HL-60 (cell line): ENCODE results near the gene UNC5C.

ENCODE experiments used
- TF ChIP-seq, protein P1 (sequence below): IDR thresholded peaks from one replicate; pipeline ENCODE4 v1.5.1; 2011; ENCODE audit warnings: low read length, control low read depth, inconsistent platforms; ENCODE audit not compliant: insufficient read depth
- TF ChIP-seq, protein P2 (sequence below): IDR thresholded peaks from 2 replicates; pipeline ENCODE4 v1.6.1; 2012; ENCODE audit warnings: low read depth; ENCODE audit not compliant: insufficient replicate concordance

DNA sequence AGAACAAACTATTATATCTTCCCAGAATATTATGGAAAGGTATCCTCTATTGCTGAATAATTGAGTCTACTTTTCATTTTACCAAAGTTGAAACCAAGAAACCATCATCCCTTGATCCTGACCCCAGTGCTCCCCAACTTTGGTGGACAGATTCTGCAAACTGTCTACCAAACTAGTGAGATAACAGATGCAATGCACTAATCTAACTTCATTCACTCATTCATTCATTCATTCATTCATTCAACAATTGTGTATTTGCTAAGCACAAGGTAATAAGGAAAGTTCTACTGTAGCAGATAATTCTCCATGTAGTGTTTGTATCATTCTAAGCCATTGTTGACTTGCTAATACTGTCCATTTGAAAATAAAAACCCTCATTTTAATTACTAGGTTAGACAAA, 150.6 kb downstream of the UNC5C start:
- TF ChIP-seq, protein P1, sequence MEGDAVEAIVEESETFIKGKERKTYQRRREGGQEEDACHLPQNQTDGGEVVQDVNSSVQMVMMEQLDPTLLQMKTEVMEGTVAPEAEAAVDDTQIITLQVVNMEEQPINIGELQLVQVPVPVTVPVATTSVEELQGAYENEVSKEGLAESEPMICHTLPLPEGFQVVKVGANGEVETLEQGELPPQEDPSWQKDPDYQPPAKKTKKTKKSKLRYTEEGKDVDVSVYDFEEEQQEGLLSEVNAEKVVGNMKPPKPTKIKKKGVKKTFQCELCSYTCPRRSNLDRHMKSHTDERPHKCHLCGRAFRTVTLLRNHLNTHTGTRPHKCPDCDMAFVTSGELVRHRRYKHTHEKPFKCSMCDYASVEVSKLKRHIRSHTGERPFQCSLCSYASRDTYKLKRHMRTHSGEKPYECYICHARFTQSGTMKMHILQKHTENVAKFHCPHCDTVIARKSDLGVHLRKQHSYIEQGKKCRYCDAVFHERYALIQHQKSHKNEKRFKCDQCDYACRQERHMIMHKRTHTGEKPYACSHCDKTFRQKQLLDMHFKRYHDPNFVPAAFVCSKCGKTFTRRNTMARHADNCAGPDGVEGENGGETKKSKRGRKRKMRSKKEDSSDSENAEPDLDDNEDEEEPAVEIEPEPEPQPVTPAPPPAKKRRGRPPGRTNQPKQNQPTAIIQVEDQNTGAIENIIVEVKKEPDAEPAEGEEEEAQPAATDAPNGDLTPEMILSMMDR, result no peak
- TF ChIP-seq, protein P2, sequence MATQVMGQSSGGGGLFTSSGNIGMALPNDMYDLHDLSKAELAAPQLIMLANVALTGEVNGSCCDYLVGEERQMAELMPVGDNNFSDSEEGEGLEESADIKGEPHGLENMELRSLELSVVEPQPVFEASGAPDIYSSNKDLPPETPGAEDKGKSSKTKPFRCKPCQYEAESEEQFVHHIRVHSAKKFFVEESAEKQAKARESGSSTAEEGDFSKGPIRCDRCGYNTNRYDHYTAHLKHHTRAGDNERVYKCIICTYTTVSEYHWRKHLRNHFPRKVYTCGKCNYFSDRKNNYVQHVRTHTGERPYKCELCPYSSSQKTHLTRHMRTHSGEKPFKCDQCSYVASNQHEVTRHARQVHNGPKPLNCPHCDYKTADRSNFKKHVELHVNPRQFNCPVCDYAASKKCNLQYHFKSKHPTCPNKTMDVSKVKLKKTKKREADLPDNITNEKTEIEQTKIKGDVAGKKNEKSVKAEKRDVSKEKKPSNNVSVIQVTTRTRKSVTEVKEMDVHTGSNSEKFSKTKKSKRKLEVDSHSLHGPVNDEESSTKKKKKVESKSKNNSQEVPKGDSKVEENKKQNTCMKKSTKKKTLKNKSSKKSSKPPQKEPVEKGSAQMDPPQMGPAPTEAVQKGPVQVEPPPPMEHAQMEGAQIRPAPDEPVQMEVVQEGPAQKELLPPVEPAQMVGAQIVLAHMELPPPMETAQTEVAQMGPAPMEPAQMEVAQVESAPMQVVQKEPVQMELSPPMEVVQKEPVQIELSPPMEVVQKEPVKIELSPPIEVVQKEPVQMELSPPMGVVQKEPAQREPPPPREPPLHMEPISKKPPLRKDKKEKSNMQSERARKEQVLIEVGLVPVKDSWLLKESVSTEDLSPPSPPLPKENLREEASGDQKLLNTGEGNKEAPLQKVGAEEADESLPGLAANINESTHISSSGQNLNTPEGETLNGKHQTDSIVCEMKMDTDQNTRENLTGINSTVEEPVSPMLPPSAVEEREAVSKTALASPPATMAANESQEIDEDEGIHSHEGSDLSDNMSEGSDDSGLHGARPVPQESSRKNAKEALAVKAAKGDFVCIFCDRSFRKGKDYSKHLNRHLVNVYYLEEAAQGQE, result no peak
